Right renal cortex interstitium (tissue), 3 donors: ENCODE results near the gene BORCS6. TPM values are rescaled to one million over a fixed set of nuclear protein-coding genes. Genes with fewer than 3 reads are reported as not detected.
"Not testable (repeated sequence)": the region's sequence is repeated elsewhere in the genome, so short reads cannot be mapped to it uniquely, and the experiment has no call there.

Experiments used
- DNase-seq, 3 donors: peaks; one replicate each; pipeline ENCODE4 v3.0.0-alpha.2; 2013; ENCODE audit warnings: low read depth in 3 of 3, low spot score in 2 of 3
- polyA plus RNA-seq, 3 donors: library from polyadenylated mRNA; unstranded; fragments of 120-200 nt; gene quantifications; one replicate each; pipeline ENCODE4 v1.2.1, GENCODE V29; 2013; ENCODE audit not compliant: insufficient read length in 3 of 3

Gene BORCS6
- polyA plus RNA-seq, 3 donors: 3.0 to 4.3 (median 3.7) TPM

DNA sequence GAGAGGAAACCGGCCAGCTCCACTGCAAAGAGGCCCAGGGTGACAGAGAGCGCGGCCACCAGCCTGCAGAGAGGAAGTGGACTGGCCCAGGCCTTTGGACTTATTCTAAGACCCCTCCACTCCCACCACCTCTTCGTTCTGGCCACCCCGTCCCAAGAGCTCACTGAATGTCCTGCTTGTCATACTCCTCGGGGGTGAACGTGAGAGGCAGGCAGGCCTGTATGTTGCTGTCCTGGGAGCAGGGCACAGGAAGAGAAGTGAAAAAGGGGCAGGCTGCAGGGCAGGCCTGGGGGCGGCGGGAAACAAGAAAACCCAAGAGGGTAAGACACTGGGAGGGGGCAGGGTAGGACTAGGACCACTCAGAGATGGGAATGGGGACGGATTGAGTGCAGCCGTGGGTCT is 14.2 kb downstream of the BORCS6 start:
- DNase-seq: no peak

DNA sequence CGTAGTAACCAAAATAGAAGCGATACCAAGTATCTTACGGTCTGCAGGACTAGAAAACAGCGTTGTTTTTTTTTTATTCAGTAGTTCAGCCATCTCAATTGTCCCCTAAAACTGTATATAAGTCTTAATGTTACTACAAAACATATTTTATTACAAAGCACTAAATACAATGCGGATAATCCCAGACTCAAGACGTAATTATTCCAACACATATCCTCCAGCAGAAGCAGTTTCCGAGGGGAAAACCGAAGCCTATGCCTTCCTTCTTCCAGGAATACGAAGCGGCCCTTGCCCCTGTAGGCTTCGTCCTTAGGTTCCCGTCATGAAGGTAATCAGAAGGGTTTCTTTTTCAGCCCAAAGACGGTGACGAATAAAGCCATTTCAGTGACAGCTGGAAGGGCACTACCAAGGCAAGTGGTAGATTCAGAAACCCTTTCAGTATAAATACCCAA is 16.1 kb downstream of the BORCS6 start:
- DNase-seq: no peak

DNA sequence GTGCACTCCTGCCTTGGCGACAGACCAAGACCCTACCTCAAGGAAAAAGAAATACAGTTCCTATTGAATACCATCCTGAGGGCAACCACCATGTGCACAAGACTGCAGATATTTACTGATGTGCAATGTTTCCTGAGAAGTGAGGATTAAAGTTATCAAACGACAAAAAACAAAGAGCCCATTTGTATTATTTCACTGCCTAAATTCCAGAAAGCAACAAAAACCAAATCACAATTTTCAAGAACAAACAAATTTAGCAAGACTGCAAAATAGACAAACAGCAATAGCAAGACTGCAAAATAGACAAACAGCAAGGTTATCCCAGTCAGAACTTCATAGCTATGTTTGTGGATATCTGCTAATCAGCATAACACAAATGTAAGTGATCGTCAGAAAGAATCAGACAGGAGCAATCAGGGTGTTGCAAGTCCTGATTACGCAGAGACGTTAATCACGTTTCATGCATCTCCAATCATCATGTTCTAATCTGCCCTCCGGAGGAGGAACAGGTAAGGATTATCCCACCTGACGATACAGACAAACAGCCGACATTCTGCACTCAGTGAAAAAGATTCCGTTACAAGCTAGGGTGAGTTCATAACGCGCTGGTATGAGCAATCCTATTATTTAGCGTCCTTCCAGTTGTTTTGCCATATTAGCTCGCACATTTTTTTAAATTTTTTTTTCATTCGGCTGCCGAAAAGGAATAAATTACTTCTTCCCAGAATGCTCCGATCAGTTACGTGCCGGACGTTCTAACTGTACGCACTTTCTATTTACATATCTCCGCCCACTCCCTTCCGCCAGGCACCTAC is 16.7 kb downstream of the BORCS6 start:
- DNase-seq: peak in 1 of 3 donors; percentile 93

GRCh38 chr17:8170186-8170585 is 19.8 kb downstream of the BORCS6 start:
- DNase-seq: not testable (repeated sequence)

GRCh38 chr17:8167526-8167925 is 22.5 kb downstream of the BORCS6 start:
- no peak for DNase-seq

GRCh38 chr17:8166731-8167130 is 23.2 kb downstream of the BORCS6 start:
- DNase-seq: no peak

DNA sequence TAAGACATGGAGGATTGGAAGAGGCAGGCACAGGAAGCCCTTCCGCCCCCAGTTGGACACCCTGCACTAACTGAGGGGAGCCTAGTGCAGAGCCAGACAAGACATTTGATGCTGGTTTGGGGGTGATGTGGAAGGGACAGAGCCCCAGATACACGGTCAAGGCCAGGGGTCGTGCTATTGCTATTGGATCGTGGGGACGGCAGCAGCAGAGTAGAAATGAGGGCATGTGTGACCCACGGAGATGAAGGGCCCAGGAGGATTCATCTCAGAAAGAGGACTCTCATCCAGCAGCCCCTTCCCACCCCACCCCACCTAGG is 25.2 kb downstream of the BORCS6 start:
- no peak for DNase-seq

DNA sequence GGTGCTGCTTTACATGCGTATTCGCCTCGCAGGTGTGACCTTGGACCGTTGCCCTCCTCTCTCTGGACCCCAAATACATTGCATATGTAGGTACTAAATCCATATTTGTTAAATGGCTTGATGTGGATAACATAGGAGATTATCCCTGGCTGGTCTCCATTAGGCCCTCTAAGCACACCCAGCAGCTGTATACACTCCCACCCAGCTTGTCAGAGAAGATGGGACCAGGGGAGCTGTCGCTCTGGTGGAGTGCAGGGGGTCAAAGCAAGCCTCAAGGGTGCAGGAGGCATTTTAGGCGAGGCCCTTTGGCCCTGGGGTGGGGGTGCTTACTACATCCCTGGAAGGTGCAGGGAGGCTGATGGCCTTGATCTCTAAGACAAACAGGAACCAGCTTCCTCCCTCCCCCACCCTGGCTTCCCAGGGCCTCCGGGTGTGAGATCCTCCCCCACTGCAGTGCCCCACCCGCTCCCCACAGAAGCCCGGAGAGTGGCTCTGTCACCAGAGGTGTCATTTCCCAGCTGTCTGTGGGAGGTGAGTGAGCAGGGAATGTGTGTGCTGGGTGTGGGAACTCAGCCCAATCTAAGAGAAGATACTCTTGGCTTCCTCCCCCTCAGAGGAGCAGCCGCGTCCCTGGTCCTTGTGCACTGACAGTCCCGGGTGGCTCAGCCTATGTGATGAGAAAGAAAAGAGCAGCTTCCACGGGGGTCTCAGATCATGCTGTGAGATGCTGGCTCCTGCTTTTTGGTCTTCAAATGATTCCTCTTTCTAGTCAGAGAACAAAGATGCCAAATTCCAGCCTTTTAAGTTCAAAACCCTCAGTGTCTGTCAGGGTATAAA is 25.8 kb downstream of the BORCS6 start:
- DNase-seq: no peak

DNA sequence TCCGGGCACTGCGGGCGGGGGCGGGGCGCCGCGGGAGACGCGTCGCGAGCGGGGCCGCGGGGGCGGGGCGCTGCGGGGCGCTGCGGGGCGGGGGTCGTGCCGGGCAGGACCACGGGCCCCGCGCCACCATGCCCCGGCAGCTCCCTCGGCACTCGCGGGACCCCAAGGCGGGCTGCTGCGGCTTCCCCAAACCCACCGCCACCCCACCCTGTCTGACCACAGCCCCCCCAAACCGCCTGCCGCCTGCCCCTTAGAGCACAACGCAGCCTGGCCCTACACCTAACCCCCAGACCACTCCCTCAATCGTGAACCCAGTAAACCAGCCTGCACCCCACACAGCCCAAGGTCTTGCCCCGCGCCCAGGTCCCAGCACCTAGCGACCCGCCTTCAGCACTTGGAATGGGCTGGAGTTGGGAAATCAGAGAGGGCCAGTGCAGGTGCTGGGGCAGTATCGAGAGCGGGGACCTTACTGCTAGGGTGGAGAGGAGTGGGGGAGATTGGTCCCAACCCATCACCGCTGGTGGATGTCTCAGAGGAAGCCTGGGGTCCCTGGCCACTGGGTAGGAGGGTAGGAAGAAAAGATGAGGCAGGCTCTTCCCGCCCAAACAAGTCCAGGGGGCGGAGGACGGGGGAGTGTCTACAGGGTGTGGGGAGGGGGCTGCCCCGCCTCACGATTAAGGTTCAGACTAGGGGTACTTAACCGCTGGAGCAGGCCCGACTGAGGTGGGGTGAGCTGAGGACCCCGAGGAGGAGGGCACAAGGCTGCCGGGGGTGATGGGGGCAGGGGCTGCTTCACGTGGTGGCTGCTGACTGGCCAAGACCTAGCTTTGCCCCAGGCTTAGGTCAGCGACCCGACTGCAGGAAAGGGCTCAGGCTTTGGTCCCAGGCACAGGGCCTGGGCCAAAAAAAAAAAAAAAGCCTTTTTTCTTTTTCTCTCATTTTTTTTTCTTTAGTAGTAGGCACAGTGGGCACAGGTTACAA is 26.7 kb downstream of the BORCS6 start:
- DNase-seq: no peak

- DNase-seq: no peak
Measured at GRCh38 chr17:8162233-8162996, 27.6 kb downstream of the BORCS6 start, which contains the start of gene VAMP2. VAMP2 (minus strand) TSS chr17:8162948; CDS start chr17:8162879, 69 bp downstream.

GRCh38 chr17:8161289-8162232 is 28.4 kb downstream of the BORCS6 start:
- DNase-seq: no peak

DNA sequence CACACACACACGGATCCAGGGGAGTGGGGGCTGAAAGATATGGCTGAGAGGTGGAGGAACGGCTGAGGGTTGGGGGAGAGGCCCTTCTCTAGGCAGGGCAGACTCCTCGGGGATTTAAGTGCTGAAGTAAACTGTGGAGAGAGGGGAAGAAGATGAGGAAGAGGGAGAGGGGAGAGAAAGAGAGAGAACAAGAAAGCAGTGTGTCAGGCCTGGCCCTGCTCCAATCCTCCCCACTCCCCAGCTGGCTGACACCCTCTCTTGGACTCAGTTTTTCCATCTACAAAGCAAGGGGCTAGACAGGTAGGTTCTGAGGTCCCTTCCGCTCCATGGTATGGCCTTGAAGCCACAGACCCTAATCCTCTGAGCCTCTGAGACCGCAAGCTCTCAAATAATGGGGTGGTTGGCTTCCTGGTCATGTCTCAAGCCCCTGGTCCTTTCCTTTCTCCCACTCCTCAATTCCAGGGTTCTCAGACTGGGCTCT is 29.2 kb downstream of the BORCS6 start:
- DNase-seq: no peak

GRCh38 chr17:8160224-8160577 is 29.8 kb downstream of the BORCS6 start:
- DNase-seq: no peak

- DNase-seq: no peak
Measured at GRCh38 chr17:8159459-8160223, 30.3 kb downstream of the BORCS6 start.

GRCh38 chr17:8159032-8159400 is 31.0 kb downstream of the BORCS6 start:
- no peak for DNase-seq

GRCh38 chr17:8158267-8159031 is 31.5 kb downstream of the BORCS6 start:
- DNase-seq: no peak
